KMS-11 (cell line): ENCODE measurements around the gene STRBP.
"Not testable (repeated sequence)": the region's sequence is repeated elsewhere in the genome, so short reads cannot be mapped to it uniquely, and the experiment has no call there.

Experiments used
- H2AFZ ChIP-seq: fragments of 200-600 bp; sonication (generic); 2 replicates; pipeline ENCODE4 v1.6.1; 2016; ENCODE audit warnings: antibody characterized with exemption, mixed run types, low read depth
- H3K27ac ChIP-seq: fragments of 200-600 bp; sonication (generic); 2 replicates; pipeline ENCODE4 v1.6.1; 2016; ENCODE audit warnings: mild to moderate bottlenecking, mixed run types
- H3K27me3 ChIP-seq: fragments of 200-600 bp; sonication (generic); 2 replicates; pipeline ENCODE4 v1.6.1; 2017; ENCODE audit warnings: mild to moderate bottlenecking, low read depth, mixed run types, moderate library complexity; ENCODE audit not compliant: insufficient read depth
- H3K36me3 ChIP-seq: fragments of 200-600 bp; sonication (generic); 2 replicates; pipeline ENCODE4 v1.6.1; 2017; ENCODE audit warnings: mild to moderate bottlenecking, mixed run types; ENCODE audit not compliant: insufficient read depth
- H3K4me1 ChIP-seq: fragments of 200-600 bp; sonication (generic); 2 replicates; pipeline ENCODE4 v1.6.1; 2016; ENCODE audit warnings: mild to moderate bottlenecking, low read depth, mixed run types; ENCODE audit not compliant: poor library complexity, severe bottlenecking
- H3K4me2 ChIP-seq: fragments of 200-600 bp; sonication (generic); 2 replicates; pipeline ENCODE4 v1.7.0; 2016; ENCODE audit warnings: mild to moderate bottlenecking, mixed run types
- H3K4me3 ChIP-seq: fragments of 200-600 bp; sonication (generic); IDR thresholded peaks from 2 replicates; pipeline ENCODE4 v1.6.1; 2017; ENCODE audit warnings: low read depth, low read length, mixed read lengths; ENCODE audit not compliant: insufficient read depth
- H3K79me2 ChIP-seq: fragments of 200-600 bp; sonication (generic); 2 replicates; pipeline ENCODE4 v1.6.1; 2016; ENCODE audit warnings: low read depth, mixed run types; ENCODE audit not compliant: insufficient read depth
- H3K9ac ChIP-seq: fragments of 200-600 bp; sonication (generic); 2 replicates; pipeline ENCODE4 v1.6.1; 2016; ENCODE audit warnings: mild to moderate bottlenecking, mixed run types
- H4K20me1 ChIP-seq: fragments of 200-600 bp; sonication (generic); 2 replicates; pipeline ENCODE4 v1.6.1; 2016; ENCODE audit warnings: mild to moderate bottlenecking, mixed run types; ENCODE audit not compliant: insufficient read depth
- CTCF ChIP-seq: fragments of 200-600 bp; sonication (generic); conservative IDR thresholded peaks from 2 replicates; pipeline ENCODE4 v1.6.1; 2017; ENCODE audit warnings: low read depth, mild to moderate bottlenecking, antibody characterized with exemption, low read length, moderate library complexity, mixed read lengths

The STRBP gene

GRCh38 chr9:123187131-123187530 is 81.3 kb downstream of the STRBP start:
- H3K9ac ChIP-seq = no peak overlapping the region
- no peaks in the 10 kb centered on the region; the same call in 1 of the 2 replicates for H3K79me2 ChIP-seq
- no peak overlapping the region for H3K4me3 ChIP-seq
- H3K4me2 ChIP-seq = no peak overlapping the region
- no peaks in the 10 kb centered on the region for H3K27me3 ChIP-seq
- H4K20me1 ChIP-seq = no peaks in the 10 kb centered on the region
- TF ChIP-seq CTCF = no peak
- no peak overlapping the region for H2AFZ ChIP-seq
- no peaks in the 10 kb centered on the region for H3K36me3 ChIP-seq
- no peak overlapping the region for H3K27ac ChIP-seq
- no peaks in the 10 kb centered on the region for H3K4me1 ChIP-seq

- not testable (repeated sequence) for H3K4me1 ChIP-seq, H3K27ac ChIP-seq, H3K4me2 ChIP-seq, H3K79me2 ChIP-seq, H3K36me3 ChIP-seq, H2AFZ ChIP-seq, H3K4me3 ChIP-seq, H4K20me1 ChIP-seq, H3K9ac ChIP-seq, H3K27me3 ChIP-seq
Measured at GRCh38 chr9:123186029-123186428, 82.4 kb downstream of the STRBP start.

GRCh38 chr9:123176949-123177348 is 91.4 kb downstream of the STRBP start:
- peaks cover 69% of the 10 kb centered on the region for H3K4me1 ChIP-seq
- no peaks in the 10 kb centered on the region for H4K20me1 ChIP-seq
- H3K9ac ChIP-seq = no peak overlapping the region
- H3K4me2 ChIP-seq = peak overlapping the region; percentile 64
- H3K4me3 ChIP-seq = no peak overlapping the region
- H3K27me3 ChIP-seq = no peaks in the 10 kb centered on the region
- peak overlapping the region; percentile 72; the same call in 1 of the 2 replicates for H3K27ac ChIP-seq
- H3K79me2 ChIP-seq = no peaks in the 10 kb centered on the region
- no peaks in the 10 kb centered on the region for H3K36me3 ChIP-seq
- no peak overlapping the region for H2AFZ ChIP-seq
- TF ChIP-seq CTCF = no peak

GRCh38 chr9:123175854-123176629 is 92.3 kb downstream of the STRBP start:
- no peaks in the 10 kb centered on the region for H3K27me3 ChIP-seq
- no peak overlapping the region for H2AFZ ChIP-seq
- H4K20me1 ChIP-seq = no peaks in the 10 kb centered on the region
- no peak for TF ChIP-seq CTCF
- H3K9ac ChIP-seq = no peak overlapping the region; the same call in 1 of the 2 replicates
- H3K4me2 ChIP-seq = peak overlapping the region; percentile 64
- peak overlapping the region; percentile 72 for H3K27ac ChIP-seq
- H3K4me1 ChIP-seq = peaks cover 75% of the 10 kb centered on the region
- H3K4me3 ChIP-seq = no peak overlapping the region
- H3K79me2 ChIP-seq = no peaks in the 10 kb centered on the region
- H3K36me3 ChIP-seq = no peaks in the 10 kb centered on the region

GRCh38 chr9:123174887-123175518 is 93.4 kb downstream of the STRBP start:
- peak overlapping the region; percentile 72 for H3K27ac ChIP-seq
- peak overlapping the region; percentile 15; the same call in 1 of the 2 replicates for H3K9ac ChIP-seq

More at GRCh38 chr9:123174887-123175518, 93.4 kb downstream of the STRBP start:
- no peaks in the 10 kb centered on the region for H4K20me1 ChIP-seq
- no peak overlapping the region for H2AFZ ChIP-seq
- H3K36me3 ChIP-seq = no peaks in the 10 kb centered on the region
- H3K79me2 ChIP-seq = no peaks in the 10 kb centered on the region
- no peaks in the 10 kb centered on the region for H3K27me3 ChIP-seq
- H3K4me3 ChIP-seq = no peak overlapping the region
- TF ChIP-seq CTCF = no peak
- H3K4me1 ChIP-seq = peaks cover 85% of the 10 kb centered on the region
- peak overlapping the region; percentile 64 for H3K4me2 ChIP-seq
